Endothelial cell (in vitro differentiated cells): Measurements from ENCODE around the gene BTN3A1. TPM values are rescaled to one million over a fixed set of nuclear protein-coding genes. Genes with fewer than 3 reads are reported as not detected.

ENCODE experiments used
- DNase-seq: peaks from one replicate; pipeline ENCODE4 v3.0.0; 2021; ENCODE audit warnings: low spot score
- H3K27ac Mint-ChIP-seq: one replicate; pipeline ENCODE4 v1.8.0; 2021; ENCODE audit warnings: mixed read lengths, inconsistent platforms; ENCODE audit not compliant: unreplicated experiment
- H3K27me3 Mint-ChIP-seq: one replicate; pipeline ENCODE4 v1.8.0; 2021; ENCODE audit warnings: mild to moderate bottlenecking, moderate library complexity, mixed read lengths, inconsistent platforms; ENCODE audit not compliant: unreplicated experiment
- H3K36me3 Mint-ChIP-seq: one replicate; pipeline ENCODE4 v1.8.0; 2021; ENCODE audit warnings: mild to moderate bottlenecking, low read depth, mixed read lengths, inconsistent platforms; ENCODE audit not compliant: unreplicated experiment
- H3K4me1 Mint-ChIP-seq: one replicate; pipeline ENCODE4 v1.8.0; 2021; ENCODE audit warnings: mild to moderate bottlenecking, mixed read lengths, inconsistent platforms; ENCODE audit not compliant: unreplicated experiment
- H3K4me3 Mint-ChIP-seq: one replicate; pipeline ENCODE4 v1.8.0; 2021; ENCODE audit warnings: mild to moderate bottlenecking, mixed read lengths, inconsistent platforms; ENCODE audit not compliant: unreplicated experiment
- H3K9me3 Mint-ChIP-seq: one replicate; pipeline ENCODE4 v1.8.0; 2021; ENCODE audit warnings: mixed read lengths, inconsistent platforms; ENCODE audit not compliant: unreplicated experiment
- total RNA-seq: library from RNA; stranded (reverse); fragmentation: NEBNext Ultra II Directional; extraction: Animal tissue kit (Norgen Biotek cat#: 25700); gene quantifications from one replicate; pipeline ENCODE4 v1.2.1, GENCODE V29; 2021; ENCODE audit not compliant: unreplicated experiment
- TF ChIP-seq, protein P1 (sequence below): fragments of 200-600 bp; sonication (generic); IDR thresholded peaks from one replicate; pipeline ENCODE4 v1.5.0; 2021; ENCODE audit warnings: antibody characterized with exemption; ENCODE audit not compliant: unreplicated experiment

BTN3A1 gene
- total RNA-seq, 1 donor from 2014 or later, result 7.1 TPM

DNA sequence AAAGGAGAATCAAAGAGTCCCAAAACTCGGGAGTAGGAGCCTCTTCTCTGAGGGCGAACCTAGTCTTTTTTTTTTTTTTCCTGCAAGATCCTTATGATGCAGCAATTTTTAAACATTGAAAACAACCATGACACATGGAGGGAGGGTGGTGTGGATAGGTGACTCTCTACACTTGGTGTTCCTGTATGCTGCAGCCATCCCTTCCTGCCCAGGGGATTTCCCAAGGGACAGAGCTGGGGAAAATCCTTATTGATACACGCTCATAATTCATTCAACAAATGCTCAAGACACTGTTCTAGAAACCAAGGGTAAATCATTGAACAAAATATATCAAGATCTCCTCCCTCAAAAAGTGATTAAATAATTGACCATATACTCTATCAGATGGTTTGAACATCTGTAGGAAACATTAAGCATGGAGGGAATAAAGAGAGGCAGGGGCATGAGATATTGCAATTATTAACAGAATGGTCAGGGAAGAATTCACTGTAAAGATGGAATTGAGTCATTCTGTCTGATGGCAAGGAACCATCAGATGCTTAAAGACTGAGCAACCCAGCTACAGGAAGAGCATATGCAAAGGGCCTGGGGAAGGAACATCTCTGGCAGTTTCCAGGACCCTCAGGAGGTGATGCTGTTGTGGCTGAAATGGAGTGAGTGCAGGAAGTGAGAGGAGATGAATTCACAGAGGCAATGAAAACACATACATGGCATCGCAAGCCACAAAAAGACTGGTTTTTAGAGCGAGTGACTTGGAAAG lies 24.8 kb downstream of the BTN3A1 start:
- Mint-ChIP-seq H3K27ac (no peak overlapping the region), H3K9me3 (no peaks in the 10 kb centered on the region), H3K36me3 (peaks cover 53% of the 10 kb centered on the region), H3K27me3 (peaks cover 2% of the 10 kb centered on the region), H3K4me1 (peaks cover 37% of the 10 kb centered on the region), H3K4me3 (peak overlapping the region; percentile 21)
- no peak for DNase-seq
- TF ChIP-seq, protein P1, sequence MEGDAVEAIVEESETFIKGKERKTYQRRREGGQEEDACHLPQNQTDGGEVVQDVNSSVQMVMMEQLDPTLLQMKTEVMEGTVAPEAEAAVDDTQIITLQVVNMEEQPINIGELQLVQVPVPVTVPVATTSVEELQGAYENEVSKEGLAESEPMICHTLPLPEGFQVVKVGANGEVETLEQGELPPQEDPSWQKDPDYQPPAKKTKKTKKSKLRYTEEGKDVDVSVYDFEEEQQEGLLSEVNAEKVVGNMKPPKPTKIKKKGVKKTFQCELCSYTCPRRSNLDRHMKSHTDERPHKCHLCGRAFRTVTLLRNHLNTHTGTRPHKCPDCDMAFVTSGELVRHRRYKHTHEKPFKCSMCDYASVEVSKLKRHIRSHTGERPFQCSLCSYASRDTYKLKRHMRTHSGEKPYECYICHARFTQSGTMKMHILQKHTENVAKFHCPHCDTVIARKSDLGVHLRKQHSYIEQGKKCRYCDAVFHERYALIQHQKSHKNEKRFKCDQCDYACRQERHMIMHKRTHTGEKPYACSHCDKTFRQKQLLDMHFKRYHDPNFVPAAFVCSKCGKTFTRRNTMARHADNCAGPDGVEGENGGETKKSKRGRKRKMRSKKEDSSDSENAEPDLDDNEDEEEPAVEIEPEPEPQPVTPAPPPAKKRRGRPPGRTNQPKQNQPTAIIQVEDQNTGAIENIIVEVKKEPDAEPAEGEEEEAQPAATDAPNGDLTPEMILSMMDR, result no peak

DNA sequence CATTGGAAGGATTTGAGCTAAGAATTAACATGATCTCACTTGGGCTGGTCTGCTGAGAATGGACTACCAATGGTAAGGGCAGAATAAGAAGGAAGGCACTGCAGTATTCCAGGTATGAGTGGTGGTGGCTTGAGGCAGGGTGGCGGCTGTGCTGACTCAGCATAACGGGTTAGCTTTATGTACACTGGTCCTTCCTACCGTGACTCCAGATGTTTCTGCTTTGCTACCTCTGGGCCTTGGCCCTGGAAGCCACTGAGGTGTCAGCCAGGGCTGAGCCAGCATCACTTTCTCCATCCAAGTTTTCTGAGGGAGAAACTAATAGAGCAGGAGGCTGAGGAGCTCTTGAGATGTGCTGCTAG lies 25.4 kb downstream of the BTN3A1 start:
- DNase-seq, result no peak
- Mint-ChIP-seq H3K4me1 (peaks cover 37% of the 10 kb centered on the region), H3K4me3 (peak overlapping the region; percentile 21), H3K9me3 (no peaks in the 10 kb centered on the region), H3K27ac (no peak overlapping the region), H3K27me3 (peaks cover under 1% of the 10 kb centered on the region), H3K36me3 (peaks cover 58% of the 10 kb centered on the region)
- TF ChIP-seq, protein P1, result no peak

DNA sequence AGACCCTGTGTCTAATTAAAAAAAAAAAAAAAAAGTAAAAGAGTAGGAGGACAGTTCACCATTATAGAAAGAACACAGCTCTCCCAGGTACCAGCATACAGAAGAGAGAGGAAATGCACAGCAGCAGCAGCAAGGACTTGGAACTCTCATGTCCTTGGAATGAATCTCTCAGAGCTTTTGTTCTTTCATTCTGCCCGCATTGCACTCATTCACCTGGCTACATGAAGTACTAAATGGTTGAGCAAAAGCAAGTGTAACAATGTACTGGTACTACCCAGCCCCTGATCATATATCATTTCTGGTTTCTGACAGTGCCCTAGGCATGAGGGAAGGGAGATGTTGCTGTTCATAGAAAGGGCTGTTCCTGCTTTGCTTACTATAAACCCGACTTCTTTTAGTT lies 26.1 kb downstream of the BTN3A1 start:
- Mint-ChIP-seq H3K4me1 (peaks cover 34% of the 10 kb centered on the region), H3K27ac (no peak overlapping the region), H3K36me3 (peaks cover 62% of the 10 kb centered on the region), H3K4me3 (no peak overlapping the region), H3K9me3 (no peaks in the 10 kb centered on the region), H3K27me3 (no peaks in the 10 kb centered on the region)
- no peak for DNase-seq
- TF ChIP-seq, protein P1, result no peak

DNA sequence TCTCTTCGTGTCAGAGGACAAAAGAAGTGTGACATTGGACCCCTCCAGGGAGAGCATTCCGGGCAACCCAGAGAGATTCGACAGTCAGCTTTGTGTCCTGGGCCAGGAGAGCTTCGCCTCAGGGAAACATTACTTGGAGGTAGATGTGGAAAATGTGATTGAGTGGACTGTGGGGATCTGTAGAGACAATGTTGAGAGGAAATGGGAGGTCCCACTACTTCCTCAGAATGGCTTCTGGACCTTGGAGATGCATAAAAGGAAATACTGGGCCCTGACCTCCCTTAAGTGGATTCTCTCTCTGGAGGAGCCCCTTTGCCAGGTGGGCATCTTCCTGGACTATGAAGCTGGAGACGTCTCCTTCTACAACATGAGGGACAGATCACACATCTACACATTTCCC lies 28.7 kb downstream of the BTN3A1 start:
- H3K27me3 Mint-ChIP-seq, result no peaks in the 10 kb centered on the region
- DNase-seq, result no peak
- H3K27ac Mint-ChIP-seq, result no peak overlapping the region
- TF ChIP-seq, protein P1, result no peak
- peaks cover 24% of the 10 kb centered on the region for H3K4me1 Mint-ChIP-seq
- H3K36me3 Mint-ChIP-seq, result peaks cover 67% of the 10 kb centered on the region
- peaks cover 5% of the 10 kb centered on the region for H3K9me3 Mint-ChIP-seq
- peak overlapping the region; percentile 44 for H3K4me3 Mint-ChIP-seq
